OCI-LY1 (cell line): Measurements from ENCODE around the gene TUB.

Experiments used
- CTCF ChIP-seq: fragments of 200-600 bp; sonication (generic), shearing (Covaris generic); IDR thresholded peaks from 2 replicates; pipeline ENCODE4 v1.5.1; 2017; ENCODE audit warnings: mild to moderate bottlenecking, antibody characterized with exemption, low read length, moderate library complexity, mixed read lengths
- EZH2 ChIP-seq: fragments of 200-600 bp; sonication (generic), shearing (Covaris generic); IDR thresholded peaks from 2 replicates; pipeline ENCODE4 v1.8.0; 2017; ENCODE audit warnings: borderline replicate concordance, mixed run types, mild to moderate bottlenecking, antibody characterized with exemption, low read length, moderate library complexity, mixed read lengths

- TF ChIP-seq EZH2 (no peak), CTCF (no peak)
These were observed 4.1 kb downstream of the TUB start for GRCh38 chr11:8085011-8085645.
